ENCODE measurements around the gene HMX3. TPM values are rescaled to one million over a fixed set of nuclear protein-coding genes. Genes with fewer than 3 reads are reported as not detected.
A peak's percentile ranks its signal among the peaks of the same experiment; 100 is the strongest.

HMX3 gene
- total RNA-seq, 2 donors from 2014 or later: not detected

GRCh38 chr10:123109466-123109865, 26.3 kb upstream of the HMX3 start:
- Mint-ChIP-seq H3K36me3 (ENCODE audit: low read depth) (no peaks in the 10 kb centered on the region), H3K4me1 (no peaks in the 10 kb centered on the region)
- TF ChIP-seq CTCF (conservative IDR thresholded peaks at IDR 0.05): no peak

GRCh38 chr10:123117644-123118417, 17.9 kb upstream of the HMX3 start:
- TF ChIP-seq CTCF (conservative IDR thresholded peaks at IDR 0.05): peak; percentile 55
- Histone ChIP-seq H3K4me3 (ENCODE audit: low read length) (no peak overlapping the region), H3K4me1 (ENCODE audit: control insufficient read depth, insufficient read depth, low read length) (no peaks in the 10 kb centered on the region), H3K36me3 (ENCODE audit: control insufficient read depth, insufficient read depth, low read length) (no peaks in the 10 kb centered on the region), H3K9ac (ENCODE audit: extremely low read depth, low read length, poor library complexity, severe bottlenecking) (no peak overlapping the region), H3K27me3 (ENCODE audit: control insufficient read depth, insufficient read depth, low read length, poor library complexity, severe bottlenecking) (no peaks in the 10 kb centered on the region), H3K9me3 (ENCODE audit: control insufficient read depth, low read length) (no peaks in the 10 kb centered on the region), H3K27ac (ENCODE audit: low read depth, low read length) (no peak overlapping the region)
- Mint-ChIP-seq H3K36me3 (ENCODE audit: low read depth) (no peaks in the 10 kb centered on the region), H3K4me3 (peak overlapping the region; percentile 38), H3K27ac (no peak overlapping the region), H3K4me1 (peaks cover 18% of the 10 kb centered on the region), H3K27me3 (ENCODE audit: insufficient read depth) (peaks cover 43% of the 10 kb centered on the region), H3K9me3 (no peaks in the 10 kb centered on the region)
- DNase-seq: peak; percentile 89
- WGBS, 2 experiments (ENCODE audit: insufficient coverage in 1 of 2, insufficient read length in 1 of 2): 37 to 55% methylated on average over 16 to 26 of the region's 26 CpGs

More at GRCh38 chr10:123109466-123109865, 26.3 kb upstream of the HMX3 start:
- Mint-ChIP-seq H3K27ac (no peak overlapping the region), H3K27me3 (ENCODE audit: insufficient read depth) (peaks cover 6% of the 10 kb centered on the region), H3K4me3 (no peak overlapping the region), H3K9me3 (no peaks in the 10 kb centered on the region)
- Histone ChIP-seq H3K27ac (ENCODE audit: low read depth, low read length) (no peak overlapping the region), H3K4me1 (ENCODE audit: control insufficient read depth, insufficient read depth, low read length) (no peaks in the 10 kb centered on the region), H3K27me3 (ENCODE audit: control insufficient read depth, insufficient read depth, low read length, poor library complexity, severe bottlenecking) (no peaks in the 10 kb centered on the region), H3K36me3 (ENCODE audit: control insufficient read depth, insufficient read depth, low read length) (no peaks in the 10 kb centered on the region), H3K9me3 (ENCODE audit: control insufficient read depth, low read length) (no peaks in the 10 kb centered on the region), H3K4me3 (ENCODE audit: low read length) (no peak overlapping the region), H3K9ac (ENCODE audit: extremely low read depth, low read length, poor library complexity, severe bottlenecking) (no peak overlapping the region)
- WGBS, 2 experiments (ENCODE audit: insufficient coverage in 1 of 2, insufficient read length in 1 of 2): 76 to 77% methylated on average over 6 to 7 of the region's 7 CpGs
- no peak for DNase-seq

DNA sequence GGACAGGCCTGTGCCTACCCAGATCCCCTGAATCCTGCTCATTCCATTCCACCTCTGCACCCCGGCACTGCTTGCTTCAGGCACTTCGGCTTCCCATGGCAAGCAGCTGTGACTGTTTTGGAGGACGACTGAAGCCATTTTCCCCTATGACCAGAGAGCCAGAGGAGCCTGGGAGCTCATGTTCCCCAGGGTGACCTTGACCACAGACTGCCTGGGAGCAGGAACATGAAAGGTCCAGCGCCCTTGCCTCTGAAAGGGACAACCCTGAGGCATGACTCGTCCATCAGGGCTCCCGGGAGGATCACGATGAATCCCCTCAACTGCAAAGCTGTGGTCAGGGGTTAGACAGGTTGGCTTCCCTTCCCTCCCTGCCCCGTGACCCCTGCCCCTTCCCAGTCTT, 16.7 kb upstream of the HMX3 start:
- Histone ChIP-seq H3K27me3 (ENCODE audit: control insufficient read depth, insufficient read depth, low read length, poor library complexity, severe bottlenecking) (no peaks in the 10 kb centered on the region), H3K4me3 (ENCODE audit: low read length) (no peak overlapping the region), H3K36me3 (ENCODE audit: control insufficient read depth, insufficient read depth, low read length) (no peaks in the 10 kb centered on the region), H3K27ac (ENCODE audit: low read depth, low read length) (no peak overlapping the region), H3K4me1 (ENCODE audit: control insufficient read depth, insufficient read depth, low read length) (no peaks in the 10 kb centered on the region), H3K9me3 (ENCODE audit: control insufficient read depth, low read length) (no peaks in the 10 kb centered on the region), H3K9ac (ENCODE audit: extremely low read depth, low read length, poor library complexity, severe bottlenecking) (no peak overlapping the region)
- H3K36me3 Mint-ChIP-seq (ENCODE audit: low read depth): no peaks in the 10 kb centered on the region
- H3K27me3 Mint-ChIP-seq (ENCODE audit: insufficient read depth): peaks cover 43% of the 10 kb centered on the region
- WGBS, 2 experiments (ENCODE audit: insufficient coverage in 1 of 2, insufficient read length in 1 of 2): 80 to 86% methylated on average over 8 of the region's 8 CpGs
- no peak overlapping the region for H3K4me3 Mint-ChIP-seq
- no peaks in the 10 kb centered on the region for H3K9me3 Mint-ChIP-seq
- no peak for TF ChIP-seq CTCF (conservative IDR thresholded peaks at IDR 0.05)
- no peak overlapping the region for H3K27ac Mint-ChIP-seq
- peaks cover 18% of the 10 kb centered on the region for H3K4me1 Mint-ChIP-seq
- DNase-seq: peak; percentile 55

Data from endodermal cell (in vitro differentiated cells).